HEK293 (cell line): ENCODE results near the gene ADGRF1.

Source experiments
- CTCF ChIA-PET: fragments of 350-600 bp; formaldehyde crosslinking; extraction: SDS; loops from one replicate; lab custom pipeline; 2021; ENCODE audit warnings: antibody characterized with exemption; lab: Yijun Ruan, JAX
- POLR2A ChIA-PET: fragments of 300-600 bp; formaldehyde crosslinking; extraction: SDS; loops from one replicate; lab custom pipeline; 2020; ENCODE audit warnings: antibody characterized with exemption, inconsistent platforms; lab: Yijun Ruan, JAX
- H3K27ac ChIP-seq: fragments of 200-500 bp; sonication (Bioruptor generic); 2 replicates; pipeline ENCODE4 v1.5.1; 2014; ENCODE audit warnings: low read depth, low read length, control low read depth, inconsistent platforms; ENCODE audit errors: extremely low read depth
- H3K36me3 ChIP-seq, 2 experiments: fragments of 200-500 bp in 1 of 2; sonication (Bioruptor generic) in 1 of 2; 1 replicate in 1 of 2; 2 replicates in 1 of 2; pipeline ENCODE4 v1.5.1; 2014 to 2017; ENCODE audit warnings: inconsistent platforms in 2 of 2, low read length in 2 of 2; ENCODE audit not compliant: control insufficient read depth in 2 of 2, insufficient read depth in 1 of 2
- H3K4me1 ChIP-seq: fragments of 200-500 bp; sonication (Bioruptor generic); 2 replicates; pipeline ENCODE4 v1.5.1; 2014; ENCODE audit warnings: mild to moderate bottlenecking, low read length, inconsistent platforms; ENCODE audit not compliant: control insufficient read depth, insufficient read depth
- H3K4me3 ChIP-seq: 2 replicates; pipeline ENCODE4 v1.5.1; 2011; ENCODE audit warnings: low read depth, mild to moderate bottlenecking, control low read depth, low read length, moderate library complexity
- H3K9me3 ChIP-seq: fragments of 200-500 bp; sonication (Bioruptor generic); 2 replicates; pipeline ENCODE4 v1.5.1; 2014; ENCODE audit warnings: low read depth, low read length, inconsistent platforms; ENCODE audit not compliant: control insufficient read depth, insufficient read depth
- SCRT2 ChIP-seq: fragments of 450-650 bp; formaldehyde crosslinking; IDR thresholded peaks from 2 replicates; pipeline ENCODE4 v1.5.1; 2016; ENCODE audit warnings: missing biosample characterization, missing genetic modification characterization
- ZBTB17 ChIP-seq: fragments of 450-650 bp; formaldehyde crosslinking; IDR thresholded peaks from 2 replicates; pipeline ENCODE4 v1.5.1; 2016; ENCODE audit warnings: missing biosample characterization, missing genetic modification characterization
- ZNF23 ChIP-seq: fragments of 450-650 bp; formaldehyde crosslinking; IDR thresholded peaks from 2 replicates; pipeline ENCODE4 v1.5.1; 2016; ENCODE audit warnings: missing biosample characterization, missing genetic modification characterization, borderline replicate concordance
- ZNF239 ChIP-seq: fragments of 450-650 bp; formaldehyde crosslinking; IDR thresholded peaks from 2 replicates; pipeline ENCODE4 v1.5.1; 2016; ENCODE audit warnings: missing biosample characterization, missing genetic modification characterization
- ZNF292 ChIP-seq: fragments of 450-650 bp; formaldehyde crosslinking; IDR thresholded peaks from 2 replicates; pipeline ENCODE4 v1.5.1; 2016; ENCODE audit warnings: low read depth, missing biosample characterization, missing genetic modification characterization, borderline replicate concordance
- ZNF391 ChIP-seq: fragments of 450-650 bp; formaldehyde crosslinking; IDR thresholded peaks from 2 replicates; pipeline ENCODE4 v1.5.1; 2016; ENCODE audit warnings: low read depth, missing biosample characterization, missing genetic modification characterization, borderline replicate concordance
- ZNF426 ChIP-seq: fragments of 450-650 bp; formaldehyde crosslinking; IDR thresholded peaks from 2 replicates; pipeline ENCODE4 v1.5.1; 2017; ENCODE audit warnings: missing biosample characterization, missing genetic modification characterization, mild to moderate bottlenecking, inconsistent platforms, moderate library complexity
- ZNF548 ChIP-seq: fragments of 450-650 bp; formaldehyde crosslinking; IDR thresholded peaks from 2 replicates; pipeline ENCODE4 v1.5.1; 2016; ENCODE audit warnings: missing biosample characterization, missing genetic modification characterization
- ZNF621 ChIP-seq: fragments of 450-650 bp; formaldehyde crosslinking; IDR thresholded peaks from 2 replicates; pipeline ENCODE4 v1.5.1; 2017; ENCODE audit warnings: missing biosample characterization, missing genetic modification characterization
- TF ChIP-seq, protein P1 (sequence below): fragments of 450-650 bp; formaldehyde crosslinking; IDR thresholded peaks from 2 replicates; pipeline ENCODE4 v1.5.1; 2016; ENCODE audit warnings: missing biosample characterization, missing genetic modification characterization
- TF ChIP-seq, protein P2 (sequence below): fragments of 450-650 bp; formaldehyde crosslinking; IDR thresholded peaks from 2 replicates; pipeline ENCODE4 v1.5.1; 2017; ENCODE audit warnings: missing biosample characterization, missing genetic modification characterization
- TF ChIP-seq, protein P3 (sequence below): fragments of 450-650 bp; formaldehyde crosslinking; IDR thresholded peaks from 2 replicates; pipeline ENCODE4 v1.5.1; 2017; ENCODE audit warnings: missing biosample characterization, missing genetic modification characterization
- TF ChIP-seq, protein P4 (sequence below): fragments of 450-650 bp; IDR thresholded peaks from 2 replicates; pipeline ENCODE4 v1.5.1; 2018; ENCODE audit warnings: missing biosample characterization, mild to moderate bottlenecking, missing genetic modification characterization

Gene ADGRF1

DNA sequence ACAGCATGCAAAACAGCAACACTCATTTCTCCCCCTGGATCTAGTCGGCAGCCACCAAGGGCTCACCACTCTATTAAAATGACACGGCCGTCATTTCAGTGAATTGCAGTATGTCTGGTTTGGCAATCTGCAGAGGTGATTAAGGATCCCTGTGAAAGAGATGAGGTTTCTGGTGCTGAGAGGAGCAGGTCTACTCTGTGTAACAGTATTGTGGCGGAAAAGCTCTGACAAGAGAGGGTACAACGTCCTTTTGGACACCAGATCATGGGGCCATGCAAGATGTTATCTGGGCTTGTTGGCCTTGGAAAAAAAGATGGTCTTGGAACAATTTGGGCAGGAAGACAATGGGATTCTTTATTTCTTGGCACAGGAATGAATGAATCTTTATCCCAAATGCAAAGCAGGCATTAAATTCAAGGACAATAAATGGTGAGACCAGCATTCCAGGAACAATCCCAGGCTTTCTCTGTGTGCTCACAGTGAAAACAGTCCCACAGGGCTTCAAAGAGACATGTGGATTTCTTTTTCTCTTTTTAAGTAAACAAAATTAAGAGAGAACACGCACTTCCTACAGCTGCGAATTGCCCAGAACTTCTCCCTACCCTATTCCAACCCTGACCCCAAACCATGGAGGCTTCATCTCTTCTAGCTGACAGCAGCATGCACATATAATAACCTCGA, 33.7 kb upstream of the ADGRF1 start:
- peak; percentile 33; the same call in 1 of the 2 replicates for TF ChIP-seq ZBTB17 (tag by site-specific recombination)
- no peak for TF ChIP-seq ZNF239 (tag by site-specific recombination)
- TF ChIP-seq, protein P1, sequence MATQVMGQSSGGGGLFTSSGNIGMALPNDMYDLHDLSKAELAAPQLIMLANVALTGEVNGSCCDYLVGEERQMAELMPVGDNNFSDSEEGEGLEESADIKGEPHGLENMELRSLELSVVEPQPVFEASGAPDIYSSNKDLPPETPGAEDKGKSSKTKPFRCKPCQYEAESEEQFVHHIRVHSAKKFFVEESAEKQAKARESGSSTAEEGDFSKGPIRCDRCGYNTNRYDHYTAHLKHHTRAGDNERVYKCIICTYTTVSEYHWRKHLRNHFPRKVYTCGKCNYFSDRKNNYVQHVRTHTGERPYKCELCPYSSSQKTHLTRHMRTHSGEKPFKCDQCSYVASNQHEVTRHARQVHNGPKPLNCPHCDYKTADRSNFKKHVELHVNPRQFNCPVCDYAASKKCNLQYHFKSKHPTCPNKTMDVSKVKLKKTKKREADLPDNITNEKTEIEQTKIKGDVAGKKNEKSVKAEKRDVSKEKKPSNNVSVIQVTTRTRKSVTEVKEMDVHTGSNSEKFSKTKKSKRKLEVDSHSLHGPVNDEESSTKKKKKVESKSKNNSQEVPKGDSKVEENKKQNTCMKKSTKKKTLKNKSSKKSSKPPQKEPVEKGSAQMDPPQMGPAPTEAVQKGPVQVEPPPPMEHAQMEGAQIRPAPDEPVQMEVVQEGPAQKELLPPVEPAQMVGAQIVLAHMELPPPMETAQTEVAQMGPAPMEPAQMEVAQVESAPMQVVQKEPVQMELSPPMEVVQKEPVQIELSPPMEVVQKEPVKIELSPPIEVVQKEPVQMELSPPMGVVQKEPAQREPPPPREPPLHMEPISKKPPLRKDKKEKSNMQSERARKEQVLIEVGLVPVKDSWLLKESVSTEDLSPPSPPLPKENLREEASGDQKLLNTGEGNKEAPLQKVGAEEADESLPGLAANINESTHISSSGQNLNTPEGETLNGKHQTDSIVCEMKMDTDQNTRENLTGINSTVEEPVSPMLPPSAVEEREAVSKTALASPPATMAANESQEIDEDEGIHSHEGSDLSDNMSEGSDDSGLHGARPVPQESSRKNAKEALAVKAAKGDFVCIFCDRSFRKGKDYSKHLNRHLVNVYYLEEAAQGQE (tag by site-specific recombination), result no peak

DNA sequence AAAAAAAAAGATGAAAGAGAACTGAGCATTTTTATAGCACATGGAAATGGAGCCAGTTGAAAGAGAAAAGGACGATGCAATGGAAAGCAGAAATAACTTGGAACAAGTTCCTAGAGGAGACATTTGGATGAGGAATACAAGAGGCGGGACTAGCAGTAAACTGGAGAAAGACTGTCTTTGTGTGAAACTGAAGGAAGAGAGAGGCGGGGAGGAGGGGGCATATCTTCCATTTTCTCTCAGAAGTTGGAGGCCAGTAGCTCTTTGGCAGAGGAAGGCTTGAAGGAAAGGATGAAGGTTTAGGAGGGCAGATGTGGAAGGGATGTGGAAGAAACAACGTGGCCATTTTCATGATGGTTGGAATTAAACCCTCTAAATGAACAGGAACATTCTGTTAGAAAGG, 33.0 kb upstream of the ADGRF1 start:
- Histone ChIP-seq H3K4me3 (no peak overlapping the region), H3K4me1 (peaks cover 5% of the 10 kb centered on the region), H3K36me3 (no peaks in the 10 kb centered on the region), H3K27ac (no peak overlapping the region), H3K9me3 (no peaks in the 10 kb centered on the region)
- ChIA-PET CTCF (interaction anchor here (0.6 kb wide), 2 partner anchors 68 to 93 kb away, joined by 3 read pairs; no protein-coding TSS in a partner anchor), POLR2A (no interaction called here)
- TF ChIP-seq ZNF548 (tag by site-specific recombination) (no peak), ZNF391 (tag by site-specific recombination) (no peak), ZNF426 (tag by site-specific recombination) (no peak), SCRT2 (no peak), ZNF621 (no peak), ZNF292 (tag by site-specific recombination) (no peak), ZNF23 (no peak)
- TF ChIP-seq, protein P2, sequence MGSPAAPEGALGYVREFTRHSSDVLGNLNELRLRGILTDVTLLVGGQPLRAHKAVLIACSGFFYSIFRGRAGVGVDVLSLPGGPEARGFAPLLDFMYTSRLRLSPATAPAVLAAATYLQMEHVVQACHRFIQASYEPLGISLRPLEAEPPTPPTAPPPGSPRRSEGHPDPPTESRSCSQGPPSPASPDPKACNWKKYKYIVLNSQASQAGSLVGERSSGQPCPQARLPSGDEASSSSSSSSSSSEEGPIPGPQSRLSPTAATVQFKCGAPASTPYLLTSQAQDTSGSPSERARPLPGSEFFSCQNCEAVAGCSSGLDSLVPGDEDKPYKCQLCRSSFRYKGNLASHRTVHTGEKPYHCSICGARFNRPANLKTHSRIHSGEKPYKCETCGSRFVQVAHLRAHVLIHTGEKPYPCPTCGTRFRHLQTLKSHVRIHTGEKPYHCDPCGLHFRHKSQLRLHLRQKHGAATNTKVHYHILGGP (tag by site-specific recombination), result no peak
- TF ChIP-seq, protein P3, sequence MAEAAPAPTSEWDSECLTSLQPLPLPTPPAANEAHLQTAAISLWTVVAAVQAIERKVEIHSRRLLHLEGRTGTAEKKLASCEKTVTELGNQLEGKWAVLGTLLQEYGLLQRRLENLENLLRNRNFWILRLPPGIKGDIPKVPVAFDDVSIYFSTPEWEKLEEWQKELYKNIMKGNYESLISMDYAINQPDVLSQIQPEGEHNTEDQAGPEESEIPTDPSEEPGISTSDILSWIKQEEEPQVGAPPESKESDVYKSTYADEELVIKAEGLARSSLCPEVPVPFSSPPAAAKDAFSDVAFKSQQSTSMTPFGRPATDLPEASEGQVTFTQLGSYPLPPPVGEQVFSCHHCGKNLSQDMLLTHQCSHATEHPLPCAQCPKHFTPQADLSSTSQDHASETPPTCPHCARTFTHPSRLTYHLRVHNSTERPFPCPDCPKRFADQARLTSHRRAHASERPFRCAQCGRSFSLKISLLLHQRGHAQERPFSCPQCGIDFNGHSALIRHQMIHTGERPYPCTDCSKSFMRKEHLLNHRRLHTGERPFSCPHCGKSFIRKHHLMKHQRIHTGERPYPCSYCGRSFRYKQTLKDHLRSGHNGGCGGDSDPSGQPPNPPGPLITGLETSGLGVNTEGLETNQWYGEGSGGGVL (tag by site-specific recombination), result no peak
- TF ChIP-seq, protein P4, sequence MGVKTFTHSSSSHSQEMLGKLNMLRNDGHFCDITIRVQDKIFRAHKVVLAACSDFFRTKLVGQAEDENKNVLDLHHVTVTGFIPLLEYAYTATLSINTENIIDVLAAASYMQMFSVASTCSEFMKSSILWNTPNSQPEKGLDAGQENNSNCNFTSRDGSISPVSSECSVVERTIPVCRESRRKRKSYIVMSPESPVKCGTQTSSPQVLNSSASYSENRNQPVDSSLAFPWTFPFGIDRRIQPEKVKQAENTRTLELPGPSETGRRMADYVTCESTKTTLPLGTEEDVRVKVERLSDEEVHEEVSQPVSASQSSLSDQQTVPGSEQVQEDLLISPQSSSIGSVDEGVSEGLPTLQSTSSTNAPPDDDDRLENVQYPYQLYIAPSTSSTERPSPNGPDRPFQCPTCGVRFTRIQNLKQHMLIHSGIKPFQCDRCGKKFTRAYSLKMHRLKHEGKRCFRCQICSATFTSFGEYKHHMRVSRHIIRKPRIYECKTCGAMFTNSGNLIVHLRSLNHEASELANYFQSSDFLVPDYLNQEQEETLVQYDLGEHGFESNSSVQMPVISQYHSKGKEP (tag by site-specific recombination), result no peak

More for the DNA sequence above, 33.7 kb upstream of the ADGRF1 start:
- Histone ChIP-seq H3K4me3 (no peak overlapping the region), H3K36me3 (no peaks in the 10 kb centered on the region), H3K27ac (no peak overlapping the region; the same call in 1 of the 2 replicates), H3K4me1 (peaks cover 5% of the 10 kb centered on the region), H3K9me3 (no peaks in the 10 kb centered on the region)
- ChIA-PET POLR2A (no interaction called here), CTCF (interaction anchor here (0.6 to 1.2 kb wide), 2 partner anchors 68 to 227 kb away, joined by 3 to 4 read pairs; no protein-coding TSS in a partner anchor)
